IMR-90 (cell line): ENCODE data around the gene DSN1. TPM values are rescaled to one million over a fixed set of nuclear protein-coding genes. Genes with fewer than 3 reads are reported as not detected.

ENCODE experiments used
- ATAC-seq: fragments of 200-7000 bp; cut with Tn5 transposase; 2 replicates; pipeline ENCODE4 v1.9.1; 2020; ENCODE audit warnings: low read depth, mild to moderate bottlenecking, moderate library complexity
- BruUV-seq: library from RNA; stranded (reverse); fragments of 400-500 nt; replicated peaks from 2 replicates; lab custom pipeline; 2021; lab: Mats Ljungman, UMichigan
- CTCF ChIA-PET: fragments of 300-600 bp; formaldehyde crosslinking; extraction: SDS; loops from one replicate; lab custom pipeline; 2021; ENCODE audit warnings: antibody characterized with exemption; lab: Yijun Ruan, JAX
- POLR2A ChIA-PET: fragments of 300-600 bp; sonication (Branson Sonifier 250); formaldehyde crosslinking; loops from one replicate; lab custom pipeline; 2022; ENCODE audit warnings: antibody characterized with exemption; ENCODE audit not compliant: unreplicated experiment; lab: Charles Lee
- DNase-seq: peaks from one replicate; pipeline ENCODE4 v3.0.0; 2013
- H2AFZ ChIP-seq: replicated peaks from 2 replicates; pipeline ENCODE3; 2013; ENCODE audit warnings: low read length, mild to moderate bottlenecking; ENCODE audit not compliant: poor library complexity
- H2AK5ac ChIP-seq: 2 replicates; pipeline ENCODE4 v1.6.1; 2013; ENCODE audit warnings: low read depth, low read length, inconsistent platforms
- H2AK9ac ChIP-seq: replicated peaks from 2 replicates; pipeline ENCODE3; 2013; ENCODE audit warnings: mild to moderate bottlenecking, low read depth, low read length, moderate library complexity; ENCODE audit not compliant: poor library complexity
- H2BK120ac ChIP-seq: 2 replicates; pipeline ENCODE4 v1.6.1; 2013; ENCODE audit warnings: low read depth, low read length, inconsistent platforms
- H2BK15ac ChIP-seq: 3 replicates; pipeline ENCODE4 v1.6.1; 2013; ENCODE audit warnings: low read depth, low read length, inconsistent platforms
- H2BK20ac ChIP-seq: 2 replicates; pipeline ENCODE4 v1.6.1; 2013; ENCODE audit warnings: low read depth, mild to moderate bottlenecking, inconsistent platforms, low read length, moderate library complexity
- H2BK5ac ChIP-seq: 2 replicates; pipeline ENCODE4 v1.6.1; 2013; ENCODE audit warnings: mild to moderate bottlenecking, low read depth, low read length, inconsistent platforms; ENCODE audit not compliant: poor library complexity, severe bottlenecking
- H3K14ac ChIP-seq: replicated peaks from 2 replicates; pipeline ENCODE4 v1.6.1; 2013; ENCODE audit warnings: low read depth, low read length, inconsistent platforms
- H3K18ac ChIP-seq: 2 replicates; pipeline ENCODE4 v1.6.1; 2013; ENCODE audit warnings: low read depth, low read length, control low read depth
- H3K23ac ChIP-seq: 2 replicates; pipeline ENCODE4 v1.6.1; 2013; ENCODE audit warnings: low read depth, low read length, inconsistent platforms
- H3K27ac ChIP-seq: 2 replicates; pipeline ENCODE4 v1.5.1; 2013; ENCODE audit warnings: mild to moderate bottlenecking, control low read depth, low read length; ENCODE audit not compliant: insufficient read depth
- H3K27me3 ChIP-seq: 2 replicates; pipeline ENCODE4 v1.6.1; 2013; ENCODE audit warnings: low read length; ENCODE audit not compliant: control insufficient read depth, insufficient read depth
- H3K36me3 ChIP-seq: 2 replicates; pipeline ENCODE4 v1.6.1; 2013; ENCODE audit warnings: low read length, mixed read lengths; ENCODE audit not compliant: control insufficient read depth, insufficient read depth
- H3K4ac ChIP-seq: 2 replicates; pipeline ENCODE4 v1.6.1; 2013; ENCODE audit warnings: low read depth, low read length, inconsistent platforms
- H3K4me1 ChIP-seq: 2 replicates; pipeline ENCODE4 v1.6.1; 2013; ENCODE audit warnings: low read length, mixed read lengths; ENCODE audit not compliant: control insufficient read depth, insufficient read depth
- H3K4me2 ChIP-seq: 2 replicates; pipeline ENCODE4 v1.6.1; 2013; ENCODE audit warnings: low read depth, mild to moderate bottlenecking, control low read depth, low read length, moderate library complexity
- H3K4me3 ChIP-seq: 2 replicates; pipeline ENCODE4 v1.5.1; 2013; ENCODE audit warnings: low read depth, mild to moderate bottlenecking, control low read depth, low read length, moderate library complexity; ENCODE audit not compliant: insufficient read depth
- H3K56ac ChIP-seq: 2 replicates; pipeline ENCODE4 v1.6.1; 2013; ENCODE audit warnings: low read length, inconsistent platforms; ENCODE audit not compliant: insufficient read depth; ENCODE audit errors: extremely low read depth
- H3K79me1 ChIP-seq, 2 experiments: 2 replicates each; pipeline ENCODE4 v1.6.1; 2013; ENCODE audit warnings: low read length in 2 of 2, inconsistent platforms in 1 of 2, low read depth in 1 of 2
- H3K9ac ChIP-seq: 2 replicates; pipeline ENCODE4 v1.6.1; 2013; ENCODE audit warnings: low read depth, low read length, control low read depth
- H3K9me1 ChIP-seq: 2 replicates; pipeline ENCODE4 v1.6.1; 2013; ENCODE audit warnings: low read length, inconsistent platforms; ENCODE audit not compliant: insufficient read depth
- H3K9me3 ChIP-seq: 2 replicates; pipeline ENCODE4 v1.6.1; 2013; ENCODE audit warnings: low read length; ENCODE audit not compliant: control insufficient read depth, insufficient read depth
- H4K20me1 ChIP-seq: 2 replicates; pipeline ENCODE4 v1.6.1; 2013; ENCODE audit warnings: low read length, inconsistent platforms; ENCODE audit not compliant: insufficient read depth
- H4K5ac ChIP-seq: 2 replicates; pipeline ENCODE4 v1.6.1; 2013; ENCODE audit warnings: mild to moderate bottlenecking, low read depth, low read length, control low read depth
- H4K8ac ChIP-seq, 2 experiments: 2 replicates each; pipeline ENCODE4 v1.6.1; 2013; ENCODE audit warnings: low read depth in 2 of 2, low read length in 2 of 2, control low read depth in 1 of 2, inconsistent platforms in 1 of 2
- H4K91ac ChIP-seq: 2 replicates; pipeline ENCODE4 v1.6.1; 2013; ENCODE audit warnings: low read depth, low read length, inconsistent platforms; ENCODE audit not compliant: insufficient read depth
- BHLHE40 ChIP-seq: fragments of 150-350 bp; IDR thresholded peaks from 2 replicates; pipeline ENCODE4 v1.6.1; 2016; ENCODE audit warnings: mild to moderate bottlenecking, low read depth, low read length
- CEBPB ChIP-seq: IDR thresholded peaks from 2 replicates; pipeline ENCODE4 v1.6.1; 2012; ENCODE audit warnings: low read depth, low read length, improper control_type of control experiment
- CHD1 ChIP-seq: IDR thresholded peaks from 2 replicates; pipeline ENCODE4 v1.6.1; 2012; ENCODE audit warnings: low read depth, low read length, improper control_type of control experiment
- FOS ChIP-seq: fragments of 150-350 bp; IDR thresholded peaks from 2 replicates; pipeline ENCODE4 v1.6.1; 2016; ENCODE audit warnings: low read depth, low read length
- MAFK ChIP-seq: IDR thresholded peaks from 2 replicates; pipeline ENCODE4 v1.6.1; 2012; ENCODE audit warnings: low read depth, low read length, improper control_type of control experiment
- MAZ ChIP-seq: IDR thresholded peaks from 2 replicates; pipeline ENCODE4 v1.6.1; 2012; ENCODE audit warnings: low read depth, mild to moderate bottlenecking, low read length, improper control_type of control experiment, moderate library complexity, borderline replicate concordance
- MXI1 ChIP-seq: IDR thresholded peaks from 2 replicates; pipeline ENCODE4 v1.6.1; 2012; ENCODE audit warnings: low read depth, mild to moderate bottlenecking, low read length, moderate library complexity, borderline replicate concordance
- NFE2L2 ChIP-seq: fragments of 150-350 bp; IDR thresholded peaks from 2 replicates; pipeline ENCODE4 v1.6.1; 2016; ENCODE audit warnings: low read depth, mild to moderate bottlenecking, low read length
- POLR2A ChIP-seq: IDR thresholded peaks from 2 replicates; pipeline ENCODE4 v1.6.1; 2012; ENCODE audit warnings: mild to moderate bottlenecking, low read depth, low read length
- RAD21 ChIP-seq: IDR thresholded peaks from 2 replicates; pipeline ENCODE4 v1.6.1; 2012; ENCODE audit warnings: low read length, improper control_type of control experiment
- RFX5 ChIP-seq: IDR thresholded peaks from 2 replicates; pipeline ENCODE4 v1.8.0; 2012; ENCODE audit warnings: low read depth, mild to moderate bottlenecking, low read length, moderate library complexity
- SMC3 ChIP-seq: fragments of 150-350 bp; IDR thresholded peaks from 2 replicates; pipeline ENCODE4 v1.6.1; 2016; ENCODE audit warnings: low read depth, mild to moderate bottlenecking, antibody characterized with exemption, low read length, moderate library complexity
- WGBS, 2 experiments: methylation state at CpG; one replicate each; pipeline versions ENCODE4 v1.1.5 to v1.1.7; 2013; ENCODE audit warnings: missing lambda C conversion rate in 2 of 2; ENCODE audit not compliant: insufficient read length in 1 of 2; ENCODE audit errors: extremely low coverage in 2 of 2; 5-methylcytosine and 5-hydroxymethylcytosine counted together
- dilution Hi-C: fragments of 300-500 bp; cut with HindIII; formaldehyde crosslinking; loops from one replicate; pipeline ENCODE4 v1.14.3; 2018; ENCODE audit warnings: low sequenced_read_pairs; ENCODE audit not compliant: unreplicated experiment
- in situ Hi-C: fragments of 300-500 bp; cut with MboI; formaldehyde crosslinking; loops from 3 replicates; pipeline ENCODE4 v1.14.3; 2019; ENCODE audit warnings: low sequenced_read_pairs, inconsistent platforms, mixed read lengths
- intact Hi-C: fragments of 100-400 bp; cut with micrococcal nuclease; formaldehyde crosslinking; loops from 2 replicates; pipeline ENCODE4 v1.10.0; 2022
- polyA plus RNA-seq, 3 experiments: library from polyadenylated mRNA; depleted of rRNA; stranded (reverse); fragments of >200 nt; gene quantifications; 2 replicates each; pipeline ENCODE4 v1.2.3, GENCODE V29; 2012; ENCODE audit warnings: low replicate concordance in 1 of 3
- total RNA-seq: library from RNA; depleted of rRNA; stranded (reverse); fragments of >200 nt; gene quantifications from 2 replicates; pipeline ENCODE4 v1.2.3, GENCODE V29; 2012
- TF ChIP-seq, protein P1 (sequence below): conservative IDR thresholded peaks from 2 replicates; pipeline ENCODE4 v1.5.1; 2012; ENCODE audit warnings: mild to moderate bottlenecking, low read depth, low read length, improper control_type of control experiment
- TF ChIP-seq, protein P2 (sequence below): fragments of 150-350 bp; IDR thresholded peaks from 2 replicates; pipeline ENCODE4 v1.6.1; 2016; ENCODE audit warnings: low read depth, mild to moderate bottlenecking, low read length, moderate library complexity, borderline replicate concordance
- TF ChIP-seq, protein P3 (sequence below): fragments of 150-350 bp; IDR thresholded peaks from 2 replicates; pipeline ENCODE4 v1.6.1; 2017; ENCODE audit warnings: mild to moderate bottlenecking, antibody characterized with exemption, low read length, low read depth

The DSN1 gene
- total and polyA plus RNA-seq, 2 of the 4 experiments (the other 2 are of a cell fraction), result 10.5 to 16.3 TPM

DNA sequence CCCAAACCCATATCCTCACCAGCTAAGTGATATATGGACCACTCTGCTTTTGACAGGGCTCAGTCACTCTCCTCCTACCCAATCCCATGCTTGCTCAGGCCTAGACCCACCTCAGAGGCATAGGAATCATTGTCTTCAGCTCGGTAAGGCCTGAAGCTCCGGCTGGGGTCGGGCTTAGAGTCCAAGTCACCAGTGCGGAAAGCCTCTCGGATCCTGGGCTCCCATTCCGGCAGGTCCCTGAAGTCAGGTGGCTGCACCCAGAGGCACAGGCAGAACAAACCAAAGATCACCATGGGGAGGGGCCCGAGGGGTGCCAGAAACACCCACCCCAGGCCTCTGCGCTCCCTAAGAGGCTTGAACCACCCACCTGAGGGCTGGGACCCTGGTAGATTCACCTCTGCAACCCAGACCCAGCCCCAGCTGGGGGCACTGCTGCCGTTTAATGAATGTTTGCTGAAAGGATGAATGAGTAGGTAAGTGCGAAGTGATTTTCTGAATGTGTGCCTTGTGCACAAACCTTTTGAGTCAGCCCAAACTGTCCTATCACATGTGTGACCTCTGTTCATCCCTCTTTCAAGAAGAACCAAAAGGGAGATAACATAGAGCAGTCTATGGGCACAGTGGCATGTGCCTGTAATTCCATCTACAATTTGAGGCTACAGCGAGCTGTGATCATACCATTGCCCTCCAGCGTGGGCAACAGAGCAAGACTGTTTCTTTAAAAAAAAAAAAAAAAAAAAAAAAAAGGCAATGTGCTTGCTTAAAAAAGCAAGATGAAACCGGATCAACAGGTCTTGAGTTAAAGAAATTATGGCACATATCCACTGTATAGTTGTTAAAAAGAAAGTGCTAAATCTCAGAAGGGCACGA, 39.3 kb upstream of the DSN1 start:
- DNase-seq (no peak), ATAC-seq (no peak)
- peaks cover 7% of the 10 kb centered on the region for H3K4me1 ChIP-seq
- dilution Hi-C loops (no loop called here), intact Hi-C loops (no loop called here), in situ Hi-C loops (loop anchor here (25.0 kb wide), 1 partner anchor 101 kb away; no protein-coding TSS in a partner anchor)
- H2BK120ac ChIP-seq, result no peak overlapping the region
- no peaks in the 10 kb centered on the region for H3K27me3 ChIP-seq
- H3K9me1 ChIP-seq, result peaks cover 7% of the 10 kb centered on the region
- H3K27ac ChIP-seq, result no peak overlapping the region
- no peak overlapping the region for H2AK5ac ChIP-seq
- no peak overlapping the region for H2BK15ac ChIP-seq
- ChIA-PET CTCF (no interaction called here), POLR2A (no interaction called here)
- H3K14ac ChIP-seq, result no peak overlapping the region
- no peaks in the 10 kb centered on the region for H3K9me3 ChIP-seq
- peaks cover 12% of the 10 kb centered on the region for H4K20me1 ChIP-seq
- H3K36me3 ChIP-seq, result peaks cover 66% of the 10 kb centered on the region
- H4K91ac ChIP-seq, result no peak overlapping the region
- WGBS, 2 experiments, result 91% methylated on average over 7 of the region's 14 CpGs; no CpG with 5 or more reads in 1 of the 2 experiments
- H2BK5ac ChIP-seq, result no peak overlapping the region
- H3K4me3 ChIP-seq, result no peak overlapping the region
- H3K18ac ChIP-seq, result no peak overlapping the region
- H4K5ac ChIP-seq, result no peak overlapping the region
- H3K79me1 ChIP-seq, result peaks cover 28 to 83% of the 10 kb centered on the region in 2 experiments
- peak overlapping the region; percentile 44 for H2AK9ac ChIP-seq
- BruUV-seq, result no TSS peak
- H3K9ac ChIP-seq, result no peak overlapping the region
- H4K8ac ChIP-seq, result no peak overlapping the region
- no peak overlapping the region for H2AFZ ChIP-seq
- H3K4ac ChIP-seq, result no peak overlapping the region
- no peak overlapping the region for H3K23ac ChIP-seq
- no peak overlapping the region for H3K56ac ChIP-seq
- H2BK20ac ChIP-seq, result no peak overlapping the region
- no peak overlapping the region for H3K4me2 ChIP-seq
- TF ChIP-seq, protein P1, sequence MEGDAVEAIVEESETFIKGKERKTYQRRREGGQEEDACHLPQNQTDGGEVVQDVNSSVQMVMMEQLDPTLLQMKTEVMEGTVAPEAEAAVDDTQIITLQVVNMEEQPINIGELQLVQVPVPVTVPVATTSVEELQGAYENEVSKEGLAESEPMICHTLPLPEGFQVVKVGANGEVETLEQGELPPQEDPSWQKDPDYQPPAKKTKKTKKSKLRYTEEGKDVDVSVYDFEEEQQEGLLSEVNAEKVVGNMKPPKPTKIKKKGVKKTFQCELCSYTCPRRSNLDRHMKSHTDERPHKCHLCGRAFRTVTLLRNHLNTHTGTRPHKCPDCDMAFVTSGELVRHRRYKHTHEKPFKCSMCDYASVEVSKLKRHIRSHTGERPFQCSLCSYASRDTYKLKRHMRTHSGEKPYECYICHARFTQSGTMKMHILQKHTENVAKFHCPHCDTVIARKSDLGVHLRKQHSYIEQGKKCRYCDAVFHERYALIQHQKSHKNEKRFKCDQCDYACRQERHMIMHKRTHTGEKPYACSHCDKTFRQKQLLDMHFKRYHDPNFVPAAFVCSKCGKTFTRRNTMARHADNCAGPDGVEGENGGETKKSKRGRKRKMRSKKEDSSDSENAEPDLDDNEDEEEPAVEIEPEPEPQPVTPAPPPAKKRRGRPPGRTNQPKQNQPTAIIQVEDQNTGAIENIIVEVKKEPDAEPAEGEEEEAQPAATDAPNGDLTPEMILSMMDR, result no peak
- TF ChIP-seq FOS, result no peak
- no peak for TF ChIP-seq BHLHE40
- TF ChIP-seq MAFK, result no peak
- TF ChIP-seq RAD21, result no peak
- TF ChIP-seq, protein P2, sequence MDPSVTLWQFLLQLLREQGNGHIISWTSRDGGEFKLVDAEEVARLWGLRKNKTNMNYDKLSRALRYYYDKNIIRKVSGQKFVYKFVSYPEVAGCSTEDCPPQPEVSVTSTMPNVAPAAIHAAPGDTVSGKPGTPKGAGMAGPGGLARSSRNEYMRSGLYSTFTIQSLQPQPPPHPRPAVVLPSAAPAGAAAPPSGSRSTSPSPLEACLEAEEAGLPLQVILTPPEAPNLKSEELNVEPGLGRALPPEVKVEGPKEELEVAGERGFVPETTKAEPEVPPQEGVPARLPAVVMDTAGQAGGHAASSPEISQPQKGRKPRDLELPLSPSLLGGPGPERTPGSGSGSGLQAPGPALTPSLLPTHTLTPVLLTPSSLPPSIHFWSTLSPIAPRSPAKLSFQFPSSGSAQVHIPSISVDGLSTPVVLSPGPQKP, result no peak
- no peak for TF ChIP-seq POLR2A
- no peak for TF ChIP-seq SMC3
- TF ChIP-seq RFX5, result no peak
- no peak for TF ChIP-seq CHD1
- no peak for TF ChIP-seq NFE2L2
- TF ChIP-seq, protein P3, sequence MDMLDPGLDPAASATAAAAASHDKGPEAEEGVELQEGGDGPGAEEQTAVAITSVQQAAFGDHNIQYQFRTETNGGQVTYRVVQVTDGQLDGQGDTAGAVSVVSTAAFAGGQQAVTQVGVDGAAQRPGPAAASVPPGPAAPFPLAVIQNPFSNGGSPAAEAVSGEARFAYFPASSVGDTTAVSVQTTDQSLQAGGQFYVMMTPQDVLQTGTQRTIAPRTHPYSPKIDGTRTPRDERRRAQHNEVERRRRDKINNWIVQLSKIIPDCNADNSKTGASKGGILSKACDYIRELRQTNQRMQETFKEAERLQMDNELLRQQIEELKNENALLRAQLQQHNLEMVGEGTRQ, result no peak
- TF ChIP-seq CEBPB, result no peak
- no peak for TF ChIP-seq MXI1
- TF ChIP-seq MAZ, result no peak
